GM23338 (cell line): ENCODE measurements around the gene APC. TPM values are rescaled to one million over a fixed set of nuclear protein-coding genes. Genes with fewer than 3 reads are reported as not detected.

Source experiments
- ATAC-seq: fragments of 200-7000 bp; cut with Tn5 transposase; 3 replicates; pipeline ENCODE4 v1.9.1; 2020
- DNase-seq: peaks from one replicate; pipeline ENCODE4 v3.0.0-alpha.2; 2015; ENCODE audit warnings: low spot score
- H2AFZ ChIP-seq: fragments of 200-600 bp; sonication (generic); 2 replicates; pipeline ENCODE4 v1.8.0; 2016; ENCODE audit warnings: antibody characterized with exemption, mild to moderate bottlenecking, moderate library complexity
- H3F3A ChIP-seq: fragments of 200-600 bp; sonication (generic); replicated peaks from 2 replicates; pipeline ENCODE4 v1.8.0; 2017; ENCODE audit warnings: antibody characterized with exemption, mixed run types, low read depth
- H3K27ac ChIP-seq: fragments of 200-600 bp; sonication (generic); 2 replicates; pipeline ENCODE4 v1.6.1; 2016; ENCODE audit warnings: low read depth
- H3K27me3 ChIP-seq: fragments of 200-600 bp; sonication (generic); 2 replicates; pipeline ENCODE4 v1.8.0; 2016; ENCODE audit warnings: mild to moderate bottlenecking, mixed run types, moderate library complexity; ENCODE audit not compliant: insufficient read depth
- H3K36me3 ChIP-seq: fragments of 200-600 bp; sonication (generic); 2 replicates; pipeline ENCODE4 v1.8.0; 2016; ENCODE audit warnings: mild to moderate bottlenecking; ENCODE audit not compliant: insufficient read depth
- H3K4me1 ChIP-seq: fragments of 200-600 bp; sonication (generic); 2 replicates; pipeline ENCODE4 v1.8.0; 2016; ENCODE audit warnings: mild to moderate bottlenecking, moderate library complexity; ENCODE audit not compliant: insufficient read depth
- H3K4me2 ChIP-seq: fragments of 200-600 bp; sonication (generic); 2 replicates; pipeline ENCODE4 v1.7.1; 2017; ENCODE audit warnings: mixed run types
- H3K4me3 ChIP-seq: fragments of 200-600 bp; sonication (generic); 2 replicates; pipeline ENCODE4 v1.6.1; 2016; ENCODE audit warnings: mixed run types
- H3K79me2 ChIP-seq: fragments of 200-600 bp; sonication (generic); replicated peaks from 2 replicates; pipeline ENCODE4 v1.8.0; 2017; ENCODE audit warnings: mild to moderate bottlenecking; ENCODE audit not compliant: insufficient read depth
- H3K9me2 ChIP-seq: fragments of 200-600 bp; sonication (generic); 2 replicates; pipeline ENCODE4 v1.8.0; 2017; ENCODE audit not compliant: insufficient read depth
- H4K20me1 ChIP-seq: fragments of 200-600 bp; sonication (generic); replicated peaks from 2 replicates; pipeline ENCODE4 v1.8.0; 2017; ENCODE audit warnings: mild to moderate bottlenecking; ENCODE audit not compliant: insufficient read depth
- H3K27ac Mint-ChIP-seq: 2 replicates; pipeline ENCODE4 v1.8.0; 2020; ENCODE audit warnings: inconsistent platforms, mild to moderate bottlenecking, moderate library complexity, mixed read lengths
- H3K27me3 Mint-ChIP-seq: 3 replicates; pipeline ENCODE4 v1.8.0; 2022; ENCODE audit warnings: low read depth, mild to moderate bottlenecking, moderate library complexity, mixed read lengths, inconsistent platforms; ENCODE audit not compliant: insufficient read depth, poor library complexity
- H3K36me3 Mint-ChIP-seq: 3 replicates; pipeline ENCODE4 v1.8.0; 2021; ENCODE audit warnings: low read depth, mild to moderate bottlenecking, inconsistent platforms, moderate library complexity, mixed read lengths
- H3K4me1 Mint-ChIP-seq: 3 replicates; pipeline ENCODE4 v1.8.0; 2020; ENCODE audit warnings: mild to moderate bottlenecking, inconsistent platforms, mixed read lengths
- H3K4me3 Mint-ChIP-seq: 3 replicates; pipeline ENCODE4 v1.8.0; 2021; ENCODE audit warnings: moderate library complexity, mild to moderate bottlenecking, inconsistent platforms, mixed read lengths
- H3K9me3 Mint-ChIP-seq: 3 replicates; pipeline ENCODE4 v1.8.0; 2020; ENCODE audit warnings: moderate library complexity, mild to moderate bottlenecking, inconsistent platforms, mixed read lengths
- CREB1 ChIP-seq: fragments of 250-450 bp; sonication (Bioruptor Pico); IDR thresholded peaks from 2 replicates; pipeline ENCODE4 v1.5.0; 2020; ENCODE audit warnings: low read depth, mild to moderate bottlenecking, moderate library complexity
- EZH2phosphoT487 ChIP-seq: fragments of 200-600 bp; sonication (generic); IDR thresholded peaks from one replicate; pipeline ENCODE4 v1.8.1; 2018; ENCODE audit warnings: antibody characterized with exemption; ENCODE audit not compliant: unreplicated experiment
- JUNB ChIP-seq: IDR thresholded peaks from one replicate; pipeline ENCODE4 v1.6.1; 2016; ENCODE audit warnings: antibody characterized with exemption; ENCODE audit not compliant: unreplicated experiment
- POLR2AphosphoS5 ChIP-seq: IDR thresholded peaks from 2 replicates; pipeline ENCODE4 v1.6.1; 2016; ENCODE audit warnings: antibody characterized with exemption, low read depth
- ZNF331 ChIP-seq: fragments of 250-450 bp; sonication (Bioruptor Pico); IDR thresholded peaks from 2 replicates; pipeline ENCODE4 v1.5.0; 2020; ENCODE audit warnings: low read depth, mild to moderate bottlenecking, moderate library complexity
- polyA plus RNA-seq: library from polyadenylated mRNA; unstranded; fragments of >200 nt; fragmentation: Nextera tagmentation; extraction: Ambion mirVana; gene quantifications from 2 replicates; pipeline ENCODE4 v1.2.1, GENCODE V29; 2016
- total RNA-seq: library from RNA; depleted of rRNA; stranded (reverse); fragments of >200 nt; shearing (Covaris generic); gene quantifications from 2 replicates; pipeline ENCODE4 v1.2.3, GENCODE V29; 2014
- TF ChIP-seq, protein P1 (sequence below): fragments of 250-450 bp; sonication (Bioruptor Pico); IDR thresholded peaks from 2 replicates; pipeline ENCODE4 v1.5.0; 2020; ENCODE audit warnings: mild to moderate bottlenecking, moderate library complexity
- TF ChIP-seq, protein P2 (sequence below): IDR thresholded peaks from one replicate; pipeline ENCODE4 v1.6.1; 2018; ENCODE audit warnings: antibody characterized with exemption; ENCODE audit not compliant: unreplicated experiment
- TF ChIP-seq, protein P3 (sequence below), 2 experiments: fragments of 200-600 bp in 1 of 2; sonication (generic) in 1 of 2; conservative IDR thresholded peaks; 2 replicates each; pipeline versions ENCODE4 v1.5.1 to v1.6.1; 2016 to 2017; ENCODE audit warnings: antibody characterized with exemption in 2 of 2, low read depth in 2 of 2, mild to moderate bottlenecking in 2 of 2, moderate library complexity in 1 of 2

APC gene
- total and polyA plus RNA-seq, 2 experiments from 2014 or later = 42.4 to 62.9 TPM

GRCh38 chr5:112784726-112785125, 47.0 kb downstream of the APC start (continued):
- TF ChIP-seq, protein P1, sequence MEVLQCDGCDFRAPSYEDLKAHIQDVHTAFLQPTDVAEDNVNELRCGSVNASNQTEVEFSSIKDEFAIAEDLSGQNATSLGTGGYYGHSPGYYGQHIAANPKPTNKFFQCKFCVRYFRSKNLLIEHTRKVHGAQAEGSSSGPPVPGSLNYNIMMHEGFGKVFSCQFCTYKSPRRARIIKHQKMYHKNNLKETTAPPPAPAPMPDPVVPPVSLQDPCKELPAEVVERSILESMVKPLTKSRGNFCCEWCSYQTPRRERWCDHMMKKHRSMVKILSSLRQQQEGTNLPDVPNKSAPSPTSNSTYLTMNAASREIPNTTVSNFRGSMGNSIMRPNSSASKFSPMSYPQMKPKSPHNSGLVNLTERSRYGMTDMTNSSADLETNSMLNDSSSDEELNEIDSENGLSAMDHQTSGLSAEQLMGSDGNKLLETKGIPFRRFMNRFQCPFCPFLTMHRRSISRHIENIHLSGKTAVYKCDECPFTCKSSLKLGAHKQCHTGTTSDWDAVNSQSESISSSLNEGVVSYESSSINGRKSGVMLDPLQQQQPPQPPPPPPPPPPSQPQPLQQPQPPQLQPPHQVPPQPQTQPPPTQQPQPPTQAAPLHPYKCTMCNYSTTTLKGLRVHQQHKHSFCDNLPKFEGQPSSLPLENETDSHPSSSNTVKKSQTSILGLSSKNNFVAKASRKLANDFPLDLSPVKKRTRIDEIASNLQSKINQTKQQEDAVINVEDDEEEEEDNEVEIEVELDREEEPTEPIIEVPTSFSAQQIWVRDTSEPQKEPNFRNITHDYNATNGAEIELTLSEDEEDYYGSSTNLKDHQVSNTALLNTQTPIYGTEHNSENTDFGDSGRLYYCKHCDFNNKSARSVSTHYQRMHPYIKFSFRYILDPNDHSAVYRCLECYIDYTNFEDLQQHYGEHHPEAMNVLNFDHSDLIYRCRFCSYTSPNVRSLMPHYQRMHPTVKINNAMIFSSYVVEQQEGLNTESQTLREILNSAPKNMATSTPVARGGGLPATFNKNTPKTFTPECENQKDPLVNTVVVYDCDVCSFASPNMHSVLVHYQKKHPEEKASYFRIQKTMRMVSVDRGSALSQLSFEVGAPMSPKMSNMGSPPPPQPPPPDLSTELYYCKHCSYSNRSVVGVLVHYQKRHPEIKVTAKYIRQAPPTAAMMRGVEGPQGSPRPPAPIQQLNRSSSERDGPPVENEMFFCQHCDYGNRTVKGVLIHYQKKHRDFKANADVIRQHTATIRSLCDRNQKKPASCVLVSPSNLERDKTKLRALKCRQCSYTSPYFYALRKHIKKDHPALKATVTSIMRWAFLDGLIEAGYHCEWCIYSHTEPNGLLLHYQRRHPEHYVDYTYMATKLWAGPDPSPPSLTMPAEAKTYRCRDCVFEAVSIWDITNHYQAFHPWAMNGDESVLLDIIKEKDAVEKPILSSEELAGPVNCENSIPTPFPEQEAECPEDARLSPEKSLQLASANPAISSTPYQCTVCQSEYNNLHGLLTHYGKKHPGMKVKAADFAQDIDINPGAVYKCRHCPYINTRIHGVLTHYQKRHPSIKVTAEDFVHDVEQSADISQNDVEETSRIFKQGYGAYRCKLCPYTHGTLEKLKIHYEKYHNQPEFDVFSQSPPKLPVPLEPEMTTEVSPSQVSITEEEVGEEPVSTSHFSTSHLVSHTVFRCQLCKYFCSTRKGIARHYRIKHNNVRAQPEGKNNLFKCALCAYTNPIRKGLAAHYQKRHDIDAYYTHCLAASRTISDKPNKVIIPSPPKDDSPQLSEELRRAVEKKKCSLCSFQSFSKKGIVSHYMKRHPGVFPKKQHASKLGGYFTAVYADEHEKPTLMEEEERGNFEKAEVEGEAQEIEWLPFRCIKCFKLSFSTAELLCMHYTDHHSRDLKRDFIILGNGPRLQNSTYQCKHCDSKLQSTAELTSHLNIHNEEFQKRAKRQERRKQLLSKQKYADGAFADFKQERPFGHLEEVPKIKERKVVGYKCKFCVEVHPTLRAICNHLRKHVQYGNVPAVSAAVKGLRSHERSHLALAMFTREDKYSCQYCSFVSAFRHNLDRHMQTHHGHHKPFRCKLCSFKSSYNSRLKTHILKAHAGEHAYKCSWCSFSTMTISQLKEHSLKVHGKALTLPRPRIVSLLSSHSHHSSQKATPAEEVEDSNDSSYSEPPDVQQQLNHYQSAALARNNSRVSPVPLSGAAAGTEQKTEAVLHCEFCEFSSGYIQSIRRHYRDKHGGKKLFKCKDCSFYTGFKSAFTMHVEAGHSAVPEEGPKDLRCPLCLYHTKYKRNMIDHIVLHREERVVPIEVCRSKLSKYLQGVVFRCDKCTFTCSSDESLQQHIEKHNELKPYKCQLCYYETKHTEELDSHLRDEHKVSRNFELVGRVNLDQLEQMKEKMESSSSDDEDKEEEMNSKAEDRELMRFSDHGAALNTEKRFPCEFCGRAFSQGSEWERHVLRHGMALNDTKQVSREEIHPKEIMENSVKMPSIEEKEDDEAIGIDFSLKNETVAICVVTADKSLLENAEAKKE (CRISPR knock-in tag) = no peak
- TF ChIP-seq ZNF331 = no peak
- no peak for TF ChIP-seq CREB1 (CRISPR knock-in tag)

DNA sequence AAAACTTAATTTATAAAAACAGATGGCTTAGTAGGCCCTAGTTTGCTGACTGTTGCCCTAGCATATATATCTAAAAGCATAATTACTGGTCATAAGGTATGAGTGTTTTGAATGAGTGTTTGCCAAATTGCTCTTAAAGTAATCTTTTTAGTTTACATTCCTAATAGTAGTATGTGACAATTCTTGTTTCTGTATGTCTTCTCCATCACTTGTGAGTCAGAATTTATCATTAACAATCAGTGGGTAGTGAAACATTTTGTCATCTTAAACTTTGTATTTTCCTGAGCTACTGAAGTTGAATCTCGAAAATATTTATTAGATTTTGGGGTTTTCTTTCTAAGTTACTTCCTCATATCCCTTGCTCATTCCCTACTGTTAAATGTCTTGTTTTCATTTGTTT, 49.6 kb downstream of the APC start:
- Mint-ChIP-seq H3K4me1 (peaks cover 5% of the 10 kb centered on the region; the same call in 2 of the 3 replicates), H3K36me3 (peaks cover 3% of the 10 kb centered on the region; the same call in 2 of the 3 replicates), H3K4me3 (no peak overlapping the region), H3K9me3 (no peaks in the 10 kb centered on the region), H3K27me3 (peaks cover 2% of the 10 kb centered on the region), H3K27ac (no peak overlapping the region)
- ATAC-seq (no peak), DNase-seq (no peak)
- TF ChIP-seq EZH2phosphoT487 (no peak), ZNF331 (no peak), JUNB (no peak), POLR2AphosphoS5 (no peak)
- TF ChIP-seq, protein P2, sequence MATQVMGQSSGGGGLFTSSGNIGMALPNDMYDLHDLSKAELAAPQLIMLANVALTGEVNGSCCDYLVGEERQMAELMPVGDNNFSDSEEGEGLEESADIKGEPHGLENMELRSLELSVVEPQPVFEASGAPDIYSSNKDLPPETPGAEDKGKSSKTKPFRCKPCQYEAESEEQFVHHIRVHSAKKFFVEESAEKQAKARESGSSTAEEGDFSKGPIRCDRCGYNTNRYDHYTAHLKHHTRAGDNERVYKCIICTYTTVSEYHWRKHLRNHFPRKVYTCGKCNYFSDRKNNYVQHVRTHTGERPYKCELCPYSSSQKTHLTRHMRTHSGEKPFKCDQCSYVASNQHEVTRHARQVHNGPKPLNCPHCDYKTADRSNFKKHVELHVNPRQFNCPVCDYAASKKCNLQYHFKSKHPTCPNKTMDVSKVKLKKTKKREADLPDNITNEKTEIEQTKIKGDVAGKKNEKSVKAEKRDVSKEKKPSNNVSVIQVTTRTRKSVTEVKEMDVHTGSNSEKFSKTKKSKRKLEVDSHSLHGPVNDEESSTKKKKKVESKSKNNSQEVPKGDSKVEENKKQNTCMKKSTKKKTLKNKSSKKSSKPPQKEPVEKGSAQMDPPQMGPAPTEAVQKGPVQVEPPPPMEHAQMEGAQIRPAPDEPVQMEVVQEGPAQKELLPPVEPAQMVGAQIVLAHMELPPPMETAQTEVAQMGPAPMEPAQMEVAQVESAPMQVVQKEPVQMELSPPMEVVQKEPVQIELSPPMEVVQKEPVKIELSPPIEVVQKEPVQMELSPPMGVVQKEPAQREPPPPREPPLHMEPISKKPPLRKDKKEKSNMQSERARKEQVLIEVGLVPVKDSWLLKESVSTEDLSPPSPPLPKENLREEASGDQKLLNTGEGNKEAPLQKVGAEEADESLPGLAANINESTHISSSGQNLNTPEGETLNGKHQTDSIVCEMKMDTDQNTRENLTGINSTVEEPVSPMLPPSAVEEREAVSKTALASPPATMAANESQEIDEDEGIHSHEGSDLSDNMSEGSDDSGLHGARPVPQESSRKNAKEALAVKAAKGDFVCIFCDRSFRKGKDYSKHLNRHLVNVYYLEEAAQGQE = no peak
- TF ChIP-seq, protein P3, sequence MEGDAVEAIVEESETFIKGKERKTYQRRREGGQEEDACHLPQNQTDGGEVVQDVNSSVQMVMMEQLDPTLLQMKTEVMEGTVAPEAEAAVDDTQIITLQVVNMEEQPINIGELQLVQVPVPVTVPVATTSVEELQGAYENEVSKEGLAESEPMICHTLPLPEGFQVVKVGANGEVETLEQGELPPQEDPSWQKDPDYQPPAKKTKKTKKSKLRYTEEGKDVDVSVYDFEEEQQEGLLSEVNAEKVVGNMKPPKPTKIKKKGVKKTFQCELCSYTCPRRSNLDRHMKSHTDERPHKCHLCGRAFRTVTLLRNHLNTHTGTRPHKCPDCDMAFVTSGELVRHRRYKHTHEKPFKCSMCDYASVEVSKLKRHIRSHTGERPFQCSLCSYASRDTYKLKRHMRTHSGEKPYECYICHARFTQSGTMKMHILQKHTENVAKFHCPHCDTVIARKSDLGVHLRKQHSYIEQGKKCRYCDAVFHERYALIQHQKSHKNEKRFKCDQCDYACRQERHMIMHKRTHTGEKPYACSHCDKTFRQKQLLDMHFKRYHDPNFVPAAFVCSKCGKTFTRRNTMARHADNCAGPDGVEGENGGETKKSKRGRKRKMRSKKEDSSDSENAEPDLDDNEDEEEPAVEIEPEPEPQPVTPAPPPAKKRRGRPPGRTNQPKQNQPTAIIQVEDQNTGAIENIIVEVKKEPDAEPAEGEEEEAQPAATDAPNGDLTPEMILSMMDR (conservative IDR thresholded peaks at IDR 0.05; ENCODE audit: low read depth in 2 of 2) = no peak
- H3F3A ChIP-seq = no peaks in the 10 kb centered on the region
- H3K27ac ChIP-seq = no peak overlapping the region
- H3K79me2 ChIP-seq = no peaks in the 10 kb centered on the region
- no peak overlapping the region for H2AFZ ChIP-seq
- no peaks in the 10 kb centered on the region for H4K20me1 ChIP-seq
- H3K36me3 ChIP-seq = no peaks in the 10 kb centered on the region
- H3K27me3 ChIP-seq = no peaks in the 10 kb centered on the region
- H3K4me1 ChIP-seq = no peaks in the 10 kb centered on the region
- H3K4me3 ChIP-seq = no peak overlapping the region
- no peaks in the 10 kb centered on the region for H3K9me2 ChIP-seq
- H3K4me2 ChIP-seq = no peak overlapping the region
